Measurements from ENCODE around the gene UBE2H. TPM values are rescaled to one million over a fixed set of nuclear protein-coding genes. Genes with fewer than 3 reads are reported as not detected.
"Not testable (repeated sequence)": the region's sequence is repeated elsewhere in the genome, so short reads cannot be mapped to it uniquely, and the experiment has no call there.

Gene UBE2H
- total and polyA plus RNA-seq, 8 donors: 58.7 to 121 (median 82.8) TPM

- no peaks in the 10 kb centered on the region for H3K9me3 ChIP-seq
- DNase-seq (no peak), ATAC-seq (no peak)
- H3K4me1 ChIP-seq: no peaks in the 10 kb centered on the region
- intact Hi-C loops (cut with DNase I): no loop called here
- no peaks in the 10 kb centered on the region for H3K36me3 ChIP-seq
- TF ChIP-seq CTCF (IDR thresholded peaks at IDR 0.05): no peak
- no peaks in the 10 kb centered on the region for H3K27me3 ChIP-seq
- H3K27ac ChIP-seq: no peak overlapping the region
- H3K4me3 ChIP-seq: no peak overlapping the region
Measured at GRCh38 chr7:129970816-129971215, 18.1 kb upstream of the UBE2H start.

- Histone ChIP-seq H3K4me3 (no peak overlapping the region), H3K9me3 (no peaks in the 10 kb centered on the region), H3K4me1 (no peaks in the 10 kb centered on the region), H3K27ac (no peak overlapping the region), H3K27me3 (no peaks in the 10 kb centered on the region), H3K36me3 (no peaks in the 10 kb centered on the region)
- ATAC-seq (peak; percentile 25), DNase-seq (no peak)
- no peak for TF ChIP-seq CTCF (IDR thresholded peaks at IDR 0.05)
- intact Hi-C loops (cut with DNase I): no loop called here
Measured at GRCh38 chr7:129969881-129970446, 17.2 kb upstream of the UBE2H start.

GRCh38 chr7:129968592-129969383 is 16.0 kb upstream of the UBE2H start:
- H3K36me3 ChIP-seq: no peaks in the 10 kb centered on the region
- no peaks in the 10 kb centered on the region for H3K4me1 ChIP-seq
- H3K27ac ChIP-seq: no peak overlapping the region
- no peak overlapping the region for H3K4me3 ChIP-seq
- DNase-seq (no peak), ATAC-seq (no peak)
- no peaks in the 10 kb centered on the region for H3K27me3 ChIP-seq
- no peak for TF ChIP-seq CTCF (IDR thresholded peaks at IDR 0.05)
- H3K9me3 ChIP-seq: no peaks in the 10 kb centered on the region
- intact Hi-C loops (cut with DNase I): no loop called here

- H3K27me3 ChIP-seq; ATAC-seq; H3K4me3 ChIP-seq; intact Hi-C loops (cut with DNase I); H3K27ac ChIP-seq; H3K9me3 ChIP-seq; DNase-seq; H3K36me3 ChIP-seq: not testable (repeated sequence)
- peaks cover 5 to 12% of the 10 kb centered on the region in 2 donors for H3K4me1 ChIP-seq
Measured at GRCh38 chr7:129960204-129960475, 7.4 kb upstream of the UBE2H start.

GRCh38 chr7:129959471-129960203 is 6.9 kb upstream of the UBE2H start:
- Histone ChIP-seq H3K9me3 (no peaks in the 10 kb centered on the region), H3K4me3 (no peak overlapping the region), H3K4me1 (peaks cover 5 to 12% of the 10 kb centered on the region in 2 donors), H3K27me3 (no peaks in the 10 kb centered on the region), H3K36me3 (no peaks in the 10 kb centered on the region), H3K27ac (peak overlapping the region in 1 of 2 donors; percentile 53)
- intact Hi-C loops (cut with DNase I): no loop called here
- no peak for ATAC-seq
- no peak for DNase-seq
- TF ChIP-seq CTCF (IDR thresholded peaks at IDR 0.05): no peak

Data from left lung (tissue), 10 donors.